K562 treated with DMSO at 1 percent for 12 hours (cell line): ENCODE results near the gene CYP27C1. TPM values are rescaled to one million over a fixed set of nuclear protein-coding genes. Genes with fewer than 3 reads are reported as not detected.

Experiments
- total RNA-seq: library from RNA; unstranded; fragments of 300-600 nt; gene quantifications from 2 replicates; pipeline ENCODE4 v1.2.3, GENCODE V29; 2022; ENCODE audit not compliant: insufficient read depth

The CYP27C1 gene, protein sequence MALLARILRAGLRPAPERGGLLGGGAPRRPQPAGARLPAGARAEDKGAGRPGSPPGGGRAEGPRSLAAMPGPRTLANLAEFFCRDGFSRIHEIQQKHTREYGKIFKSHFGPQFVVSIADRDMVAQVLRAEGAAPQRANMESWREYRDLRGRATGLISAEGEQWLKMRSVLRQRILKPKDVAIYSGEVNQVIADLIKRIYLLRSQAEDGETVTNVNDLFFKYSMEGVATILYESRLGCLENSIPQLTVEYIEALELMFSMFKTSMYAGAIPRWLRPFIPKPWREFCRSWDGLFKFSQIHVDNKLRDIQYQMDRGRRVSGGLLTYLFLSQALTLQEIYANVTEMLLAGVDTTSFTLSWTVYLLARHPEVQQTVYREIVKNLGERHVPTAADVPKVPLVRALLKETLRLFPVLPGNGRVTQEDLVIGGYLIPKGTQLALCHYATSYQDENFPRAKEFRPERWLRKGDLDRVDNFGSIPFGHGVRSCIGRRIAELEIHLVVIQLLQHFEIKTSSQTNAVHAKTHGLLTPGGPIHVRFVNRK
- total RNA-seq = not detected in 2 replicates

DNA sequence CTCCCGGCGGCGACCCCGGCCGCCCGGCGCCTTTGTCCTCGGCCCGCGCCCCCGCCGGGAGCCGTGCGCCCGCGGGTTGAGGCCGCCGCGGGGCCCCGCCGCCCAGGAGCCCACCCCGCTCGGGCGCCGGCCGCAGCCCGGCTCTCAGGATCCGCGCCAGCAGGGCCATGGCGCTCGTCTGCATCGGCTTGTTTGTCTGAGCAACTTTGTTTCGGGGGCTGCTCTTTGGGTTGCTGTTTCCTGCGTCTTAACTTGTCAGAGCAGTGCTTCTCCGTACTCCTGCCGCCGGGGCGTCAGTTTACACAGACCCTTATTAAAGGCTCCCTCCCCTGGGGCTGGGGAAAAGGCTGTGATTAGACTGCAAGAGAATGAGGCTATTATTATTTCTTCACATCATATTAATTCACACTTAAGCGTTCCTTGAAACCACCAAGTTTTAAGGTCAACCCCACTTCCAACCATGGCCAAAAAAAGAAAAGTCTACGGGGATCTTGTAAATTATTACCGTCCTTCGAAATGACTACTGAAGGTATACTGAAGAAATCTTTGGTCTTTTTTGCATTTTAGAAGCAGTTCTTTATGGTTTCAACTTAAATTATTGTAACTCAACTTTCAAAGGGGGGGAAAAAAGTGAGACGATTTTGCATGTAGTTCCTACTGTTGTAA, at the start of gene CYP27C1:
TSS of gene CYP27C1 (minus strand) at position 198 of the 666 bp plus-strand sequence. CDS start at position 169, 29 bp downstream.

Other genes with a start within 250 kb of the CYP27C1 start
- 2.0 and 2.6 TPM in 2 replicates for gene BIN1, start 113.1 kb downstream of the CYP27C1 start, total RNA-seq
- gene ERCC3, start 73.8 kb upstream of the CYP27C1 start, total RNA-seq = 24.4 and 46.6 TPM in 2 replicates
- gene MAP3K2, start 167.7 kb upstream of the CYP27C1 start, total RNA-seq = 0.65 and 16.8 TPM in 2 replicates
- not detected in 2 replicates for gene PROC, start 198.1 kb upstream of the CYP27C1 start, total RNA-seq